ENCODE measurements around the gene SCLY.

Gene SCLY

DNA sequence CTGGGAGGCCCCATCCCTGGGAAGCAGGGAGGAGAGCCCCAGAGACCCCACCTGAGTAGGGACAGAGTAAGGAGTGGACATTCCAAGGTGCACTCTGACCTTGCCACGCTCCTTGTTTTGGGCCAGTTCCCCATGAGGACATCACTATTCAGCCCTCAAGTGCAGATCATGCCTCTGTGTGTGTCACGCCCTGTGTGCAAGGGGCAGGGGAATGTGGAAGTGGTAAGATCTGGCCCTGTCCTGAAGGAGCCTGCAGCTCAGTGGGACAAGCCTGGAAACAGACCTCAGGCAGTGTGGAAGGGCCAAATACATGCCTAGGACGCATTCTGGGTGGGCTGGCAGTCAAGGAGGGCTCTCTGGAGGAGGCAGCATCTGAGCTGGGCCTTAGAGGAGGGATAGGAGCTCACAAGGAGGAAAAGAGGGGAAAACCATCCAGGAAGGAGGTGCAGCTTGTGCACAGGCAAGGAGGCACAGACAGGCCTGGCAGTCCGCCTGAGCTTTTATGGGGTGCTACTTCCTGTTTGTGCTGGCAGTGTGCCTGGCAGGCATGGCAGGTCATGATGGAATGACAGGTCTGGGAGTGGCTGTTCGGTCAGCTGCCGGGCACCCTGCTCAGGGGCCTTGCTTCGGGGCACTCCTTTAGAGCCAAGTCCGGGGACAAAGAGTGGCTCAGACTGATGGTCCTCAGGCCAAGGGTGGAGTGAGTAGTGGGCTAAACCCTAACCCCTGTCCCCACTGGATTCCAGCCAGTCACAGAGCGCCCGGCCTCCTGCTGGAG lies 80.9 kb downstream of the SCLY start:
- peak; percentile 73 for DNase-seq

- DNase-seq = peak; percentile 11
These were observed 81.8 kb downstream of the SCLY start for GRCh38 chr2:238142382-238143205.

DNA sequence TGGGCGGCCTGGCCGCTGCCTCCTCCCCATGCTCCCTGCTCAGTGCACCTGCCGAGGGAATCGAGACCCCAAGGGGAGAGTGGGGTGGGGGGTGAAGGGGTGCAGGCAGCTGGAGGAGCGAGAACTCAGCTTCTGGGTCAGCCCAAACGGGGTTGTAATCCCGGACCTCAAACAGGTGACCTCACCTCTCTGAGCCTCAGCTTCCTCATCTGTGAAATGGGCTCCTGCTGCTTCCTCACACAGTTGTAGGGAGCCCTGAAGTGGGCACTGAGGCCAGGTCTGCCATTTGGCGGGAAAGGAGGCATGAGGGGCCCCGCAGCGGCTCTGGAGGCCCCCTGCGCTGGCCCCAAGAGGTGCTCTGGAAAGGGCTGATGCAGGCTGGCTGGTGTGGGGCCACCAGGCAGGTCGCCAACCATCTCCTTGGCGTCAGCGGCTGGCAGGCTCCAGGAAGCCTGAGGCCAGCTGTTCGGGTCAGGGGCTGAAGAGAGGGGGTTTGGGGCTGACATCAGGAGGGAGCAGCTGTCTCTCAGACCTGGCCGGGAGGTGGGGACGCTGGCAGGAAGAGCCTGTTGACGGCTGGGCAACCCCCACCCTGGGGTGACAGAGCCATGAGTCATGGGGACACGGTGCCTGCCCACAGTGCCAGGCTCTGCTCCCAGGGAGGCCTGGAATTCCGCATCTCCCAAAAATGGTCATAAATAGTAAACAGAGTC lies 82.6 kb downstream of the SCLY start:
- DNase-seq = peak; percentile 86

- DNase-seq = no peak
These were observed 83.5 kb downstream of the SCLY start for GRCh38 chr2:238144262-238144661.

DNA sequence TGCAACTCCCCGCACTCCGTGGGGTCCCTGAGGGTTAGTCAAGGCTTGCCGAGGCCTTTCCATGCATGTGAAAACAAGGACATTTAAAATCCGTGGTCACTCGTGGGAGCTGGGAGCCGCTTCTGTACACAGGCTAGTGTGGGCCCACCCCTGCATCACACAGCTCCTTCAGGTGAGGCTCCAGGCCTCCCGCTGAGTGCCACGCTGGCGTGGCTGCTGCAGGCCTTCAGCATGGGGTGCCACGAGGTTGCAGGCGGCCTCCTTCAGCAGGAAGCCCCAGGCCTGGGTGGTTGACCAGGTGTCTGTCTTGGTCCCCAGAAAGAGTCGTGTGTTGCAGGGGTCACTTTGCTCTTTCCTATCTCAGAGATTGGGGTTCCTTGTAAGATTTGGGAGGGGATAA lies 84.2 kb downstream of the SCLY start:
- DNase-seq = no peak

DNA sequence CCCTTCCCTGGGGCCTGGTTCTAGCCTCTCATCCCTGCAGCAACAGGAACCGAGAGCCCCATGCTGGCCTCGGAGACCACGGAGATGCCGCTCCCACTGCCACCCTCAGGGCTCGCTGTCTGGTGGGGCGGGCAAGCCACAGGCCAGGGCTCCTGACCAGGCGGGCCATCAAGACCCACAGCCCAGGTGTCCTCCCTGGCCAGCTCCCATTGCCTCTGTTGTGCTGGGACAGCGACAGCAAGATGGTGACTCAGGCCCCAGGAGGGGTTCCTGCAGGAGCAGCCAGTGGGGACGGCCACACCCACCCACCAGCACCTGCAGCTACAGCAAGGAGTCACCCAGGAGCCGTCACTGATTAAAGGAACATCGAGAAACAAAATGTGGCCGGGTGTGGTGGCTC lies 85.0 kb downstream of the SCLY start:
- no peak for DNase-seq

GRCh38 chr2:238146884-238147544 lies 86.2 kb downstream of the SCLY start:
- DNase-seq = no peak

DNA sequence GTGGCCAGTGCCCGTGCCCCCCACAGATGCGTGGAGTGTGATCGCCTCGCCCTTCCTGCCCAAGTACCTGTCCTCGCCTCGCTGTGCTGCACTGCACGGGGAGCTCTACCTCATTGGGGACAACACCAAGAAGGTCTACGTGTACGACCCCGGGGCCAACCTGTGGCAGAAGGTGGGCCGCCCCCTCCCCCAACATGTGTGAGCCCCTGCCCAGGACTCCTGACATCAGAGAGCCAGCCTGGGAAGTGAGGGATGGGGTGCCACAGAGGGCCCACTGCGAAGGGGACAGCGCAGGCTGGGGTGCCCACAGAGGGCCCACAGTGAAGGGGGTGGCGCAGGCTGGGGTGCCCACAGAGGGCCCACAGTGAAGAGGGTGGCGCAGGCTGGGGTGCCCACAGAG lies 88.2 kb downstream of the SCLY start:
- DNase-seq = no peak

Data from EL (cell line).